GM12891 (cell line): Measurements from ENCODE around the gene PPP1R13L.

ENCODE experiments used
- POLR2A ChIP-seq: IDR thresholded peaks from 2 replicates; pipeline ENCODE4 v1.6.1; 2011; ENCODE audit warnings: low read depth, low read length, control low read depth
- POLR2AphosphoS5 ChIP-seq: IDR thresholded peaks from 2 replicates; pipeline ENCODE4 v1.6.1; 2011; ENCODE audit warnings: low read depth, low read length, control low read depth
- POU2F2 ChIP-seq: IDR thresholded peaks from 2 replicates; pipeline ENCODE4 v1.6.1; 2011; ENCODE audit warnings: low read depth, mild to moderate bottlenecking, control low read depth, low read length, moderate library complexity
- SPI1 ChIP-seq: IDR thresholded peaks from 2 replicates; pipeline ENCODE4 v1.6.1; 2011; ENCODE audit warnings: low read depth, low read length, control low read depth
- TAF1 ChIP-seq: IDR thresholded peaks from 2 replicates; pipeline ENCODE4 v1.6.1; 2011; ENCODE audit warnings: low read depth, low read length, control low read depth

GRCh38 chr19:45437328-45437727 is 32.5 kb upstream of the PPP1R13L start:
- no peak for TF ChIP-seq POLR2AphosphoS5
- TF ChIP-seq POLR2A = no peak
- TF ChIP-seq TAF1 = no peak
- no peak for TF ChIP-seq SPI1
- TF ChIP-seq POU2F2 = no peak
